HEK293 (cell line): ENCODE data around the gene FRMD4A.

Source experiments
- REPIN1 ChIP-seq: fragments of 450-650 bp; formaldehyde crosslinking; IDR thresholded peaks from 2 replicates; pipeline ENCODE4 v1.5.1; 2017; ENCODE audit warnings: missing biosample characterization, missing genetic modification characterization, low read depth
- ZNF658 ChIP-seq: fragments of 450-650 bp; formaldehyde crosslinking; IDR thresholded peaks from 2 replicates; pipeline ENCODE4; 2016; ENCODE audit warnings: missing biosample characterization, missing genetic modification characterization
- TF ChIP-seq, protein P1 (sequence below): fragments of 450-650 bp; formaldehyde crosslinking; IDR thresholded peaks from 2 replicates; pipeline ENCODE4 v1.5.1; 2016; ENCODE audit warnings: missing biosample characterization, missing genetic modification characterization
- TF ChIP-seq, protein P2 (sequence below): fragments of 450-650 bp; formaldehyde crosslinking; IDR thresholded peaks from 2 replicates; pipeline ENCODE4 v1.5.1; 2016; ENCODE audit warnings: missing biosample characterization, missing genetic modification characterization
- TF ChIP-seq, protein P3 (sequence below): fragments of 450-650 bp; formaldehyde crosslinking; IDR thresholded peaks from 2 replicates; pipeline ENCODE4 v1.5.1; 2016; ENCODE audit warnings: missing biosample characterization, missing genetic modification characterization

DNA sequence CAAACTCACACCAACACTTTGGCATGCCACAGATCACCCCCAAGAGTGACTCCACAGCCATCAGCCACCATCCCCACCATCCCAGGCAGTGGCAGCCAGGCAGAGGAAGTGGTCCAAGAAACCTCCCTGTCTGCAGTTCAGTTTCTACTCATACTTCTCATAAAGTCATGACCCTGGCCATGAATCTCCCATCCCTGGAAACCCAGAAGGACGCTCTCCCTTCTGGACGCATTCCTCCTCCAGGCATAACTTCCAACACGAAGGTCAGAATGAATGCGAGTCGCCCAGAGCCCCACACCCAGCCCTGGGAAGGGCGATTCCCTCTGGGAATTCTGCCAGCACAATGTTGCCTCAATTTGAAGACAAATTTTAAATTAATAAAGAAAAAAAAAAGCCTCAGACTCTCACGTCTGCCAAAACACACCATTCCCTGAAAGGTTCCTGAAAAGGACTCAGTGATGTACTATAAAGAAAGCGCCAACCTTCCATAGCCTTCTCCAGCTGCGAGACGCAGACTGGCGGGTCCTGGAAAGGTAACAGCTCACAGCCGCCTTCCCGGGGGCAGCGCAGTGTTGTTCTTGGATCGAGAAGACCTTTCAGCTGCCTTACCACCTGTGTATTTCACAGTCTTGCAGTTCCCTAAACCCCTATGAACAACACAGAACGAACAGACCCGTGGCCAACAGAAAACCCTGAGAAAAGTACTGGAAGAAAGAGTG lies 307.6 kb downstream of the FRMD4A start:
- TF ChIP-seq ZNF658 (tag by site-specific recombination) (no peak), REPIN1 (tag by site-specific recombination) (no peak)
- TF ChIP-seq, protein P1, sequence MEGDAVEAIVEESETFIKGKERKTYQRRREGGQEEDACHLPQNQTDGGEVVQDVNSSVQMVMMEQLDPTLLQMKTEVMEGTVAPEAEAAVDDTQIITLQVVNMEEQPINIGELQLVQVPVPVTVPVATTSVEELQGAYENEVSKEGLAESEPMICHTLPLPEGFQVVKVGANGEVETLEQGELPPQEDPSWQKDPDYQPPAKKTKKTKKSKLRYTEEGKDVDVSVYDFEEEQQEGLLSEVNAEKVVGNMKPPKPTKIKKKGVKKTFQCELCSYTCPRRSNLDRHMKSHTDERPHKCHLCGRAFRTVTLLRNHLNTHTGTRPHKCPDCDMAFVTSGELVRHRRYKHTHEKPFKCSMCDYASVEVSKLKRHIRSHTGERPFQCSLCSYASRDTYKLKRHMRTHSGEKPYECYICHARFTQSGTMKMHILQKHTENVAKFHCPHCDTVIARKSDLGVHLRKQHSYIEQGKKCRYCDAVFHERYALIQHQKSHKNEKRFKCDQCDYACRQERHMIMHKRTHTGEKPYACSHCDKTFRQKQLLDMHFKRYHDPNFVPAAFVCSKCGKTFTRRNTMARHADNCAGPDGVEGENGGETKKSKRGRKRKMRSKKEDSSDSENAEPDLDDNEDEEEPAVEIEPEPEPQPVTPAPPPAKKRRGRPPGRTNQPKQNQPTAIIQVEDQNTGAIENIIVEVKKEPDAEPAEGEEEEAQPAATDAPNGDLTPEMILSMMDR = no peak
- TF ChIP-seq, protein P2, sequence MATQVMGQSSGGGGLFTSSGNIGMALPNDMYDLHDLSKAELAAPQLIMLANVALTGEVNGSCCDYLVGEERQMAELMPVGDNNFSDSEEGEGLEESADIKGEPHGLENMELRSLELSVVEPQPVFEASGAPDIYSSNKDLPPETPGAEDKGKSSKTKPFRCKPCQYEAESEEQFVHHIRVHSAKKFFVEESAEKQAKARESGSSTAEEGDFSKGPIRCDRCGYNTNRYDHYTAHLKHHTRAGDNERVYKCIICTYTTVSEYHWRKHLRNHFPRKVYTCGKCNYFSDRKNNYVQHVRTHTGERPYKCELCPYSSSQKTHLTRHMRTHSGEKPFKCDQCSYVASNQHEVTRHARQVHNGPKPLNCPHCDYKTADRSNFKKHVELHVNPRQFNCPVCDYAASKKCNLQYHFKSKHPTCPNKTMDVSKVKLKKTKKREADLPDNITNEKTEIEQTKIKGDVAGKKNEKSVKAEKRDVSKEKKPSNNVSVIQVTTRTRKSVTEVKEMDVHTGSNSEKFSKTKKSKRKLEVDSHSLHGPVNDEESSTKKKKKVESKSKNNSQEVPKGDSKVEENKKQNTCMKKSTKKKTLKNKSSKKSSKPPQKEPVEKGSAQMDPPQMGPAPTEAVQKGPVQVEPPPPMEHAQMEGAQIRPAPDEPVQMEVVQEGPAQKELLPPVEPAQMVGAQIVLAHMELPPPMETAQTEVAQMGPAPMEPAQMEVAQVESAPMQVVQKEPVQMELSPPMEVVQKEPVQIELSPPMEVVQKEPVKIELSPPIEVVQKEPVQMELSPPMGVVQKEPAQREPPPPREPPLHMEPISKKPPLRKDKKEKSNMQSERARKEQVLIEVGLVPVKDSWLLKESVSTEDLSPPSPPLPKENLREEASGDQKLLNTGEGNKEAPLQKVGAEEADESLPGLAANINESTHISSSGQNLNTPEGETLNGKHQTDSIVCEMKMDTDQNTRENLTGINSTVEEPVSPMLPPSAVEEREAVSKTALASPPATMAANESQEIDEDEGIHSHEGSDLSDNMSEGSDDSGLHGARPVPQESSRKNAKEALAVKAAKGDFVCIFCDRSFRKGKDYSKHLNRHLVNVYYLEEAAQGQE (tag by site-specific recombination) = no peak
- TF ChIP-seq, protein P3, sequence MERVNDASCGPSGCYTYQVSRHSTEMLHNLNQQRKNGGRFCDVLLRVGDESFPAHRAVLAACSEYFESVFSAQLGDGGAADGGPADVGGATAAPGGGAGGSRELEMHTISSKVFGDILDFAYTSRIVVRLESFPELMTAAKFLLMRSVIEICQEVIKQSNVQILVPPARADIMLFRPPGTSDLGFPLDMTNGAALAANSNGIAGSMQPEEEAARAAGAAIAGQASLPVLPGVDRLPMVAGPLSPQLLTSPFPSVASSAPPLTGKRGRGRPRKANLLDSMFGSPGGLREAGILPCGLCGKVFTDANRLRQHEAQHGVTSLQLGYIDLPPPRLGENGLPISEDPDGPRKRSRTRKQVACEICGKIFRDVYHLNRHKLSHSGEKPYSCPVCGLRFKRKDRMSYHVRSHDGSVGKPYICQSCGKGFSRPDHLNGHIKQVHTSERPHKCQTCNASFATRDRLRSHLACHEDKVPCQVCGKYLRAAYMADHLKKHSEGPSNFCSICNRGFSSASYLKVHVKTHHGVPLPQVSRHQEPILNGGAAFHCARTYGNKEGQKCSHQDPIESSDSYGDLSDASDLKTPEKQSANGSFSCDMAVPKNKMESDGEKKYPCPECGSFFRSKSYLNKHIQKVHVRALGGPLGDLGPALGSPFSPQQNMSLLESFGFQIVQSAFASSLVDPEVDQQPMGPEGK = no peak
